ENCODE results near the gene HBD.
"Not testable (repeated sequence)": the region's sequence is repeated elsewhere in the genome, so short reads cannot be mapped to it uniquely, and the experiment has no call there.

The HBD gene

GRCh38 chr11:5234381-5234834, at the start of gene HBD:
TSS of gene HBD (minus strand) at chr11:5234483. CDS start at chr11:5234433, 50 bp downstream.
- DNase-seq = no peak

- DNase-seq = no peak
Observed at GRCh38 chr11:5283882-5284281, 49.6 kb upstream of the HBD start.

GRCh38 chr11:5283086-5283485, 48.8 kb upstream of the HBD start:
- no peak for DNase-seq

GRCh38 chr11:5282628-5283027, 48.3 kb upstream of the HBD start:
- no peak for DNase-seq

GRCh38 chr11:5281596-5281995, 47.3 kb upstream of the HBD start:
- no peak for DNase-seq

- peak; percentile 71 for DNase-seq
Observed at GRCh38 chr11:5280582-5281102, 46.4 kb upstream of the HBD start.

GRCh38 chr11:5279471-5280090, 45.3 kb upstream of the HBD start:
- DNase-seq = no peak

GRCh38 chr11:5277807-5278382, 43.6 kb upstream of the HBD start:
- no peak for DNase-seq

GRCh38 chr11:5276697-5277096, 42.4 kb upstream of the HBD start:
- no peak for DNase-seq

GRCh38 chr11:5275369-5276110, 41.3 kb upstream of the HBD start:
- no peak for DNase-seq

- DNase-seq = no peak
Observed at GRCh38 chr11:5274395-5274794, 40.1 kb upstream of the HBD start.

GRCh38 chr11:5272395-5273017, 38.2 kb upstream of the HBD start:
- DNase-seq = no peak

- DNase-seq = no peak
Observed at GRCh38 chr11:5269715-5270147, 35.4 kb upstream of the HBD start, which contains the start of gene HBE1. TSS of gene HBE1 (minus strand) at chr11:5269945. CDS start at chr11:5269890, 55 bp downstream.

GRCh38 chr11:5267033-5267563, 32.8 kb upstream of the HBD start:
- no peak for DNase-seq

GRCh38 chr11:5266609-5267008, 32.3 kb upstream of the HBD start:
- DNase-seq = no peak

- no peak for DNase-seq
Observed at GRCh38 chr11:5265832-5266231, 31.5 kb upstream of the HBD start.

GRCh38 chr11:5258543-5259262, 24.4 kb upstream of the HBD start:
- DNase-seq = no peak

- DNase-seq = no peak
Observed at GRCh38 chr11:5257296-5257695, 23.0 kb upstream of the HBD start.

- not testable (repeated sequence) for DNase-seq
Observed at GRCh38 chr11:5254646-5255413, 20.5 kb upstream of the HBD start, which contains the start of gene HBG2. TSS of gene HBG2 (minus strand) at chr11:5254781. CDS start at chr11:5254728, 53 bp downstream.

- not testable (repeated sequence) for DNase-seq
Observed at GRCh38 chr11:5254023-5254422, 19.7 kb upstream of the HBD start.

GRCh38 chr11:5253440-5253839, 19.2 kb upstream of the HBD start:
- DNase-seq = not testable (repeated sequence)
